Activated naive CD8-positive, alpha-beta T cell (primary cell): ENCODE measurements around the gene KLHL29.
"Not testable (repeated sequence)": the region's sequence is repeated elsewhere in the genome, so short reads cannot be mapped to it uniquely, and the experiment has no call there.

ENCODE experiments used
- H3K27ac Mint-ChIP-seq: one replicate; pipeline ENCODE4 v1.8.0; 2021; ENCODE audit warnings: mixed read lengths
- H3K27me3 Mint-ChIP-seq: one replicate; pipeline ENCODE4 v1.8.0; 2021; ENCODE audit warnings: mixed read lengths
- H3K36me3 Mint-ChIP-seq: one replicate; pipeline ENCODE4 v1.8.0; 2021; ENCODE audit warnings: mixed read lengths
- H3K4me1 Mint-ChIP-seq: one replicate; pipeline ENCODE4 v1.8.0; 2021; ENCODE audit warnings: low read depth, mixed read lengths
- H3K4me3 Mint-ChIP-seq: one replicate; pipeline ENCODE4 v1.8.0; 2021; ENCODE audit warnings: mild to moderate bottlenecking, mixed read lengths
- H3K9me3 Mint-ChIP-seq: one replicate; pipeline ENCODE4 v1.8.0; 2021; ENCODE audit warnings: low read depth, mixed read lengths

The KLHL29 gene

GRCh38 chr2:23712756-23713151 lies 327.8 kb downstream of the KLHL29 start:
- H3K27me3 Mint-ChIP-seq = no peaks in the 10 kb centered on the region
- H3K4me3 Mint-ChIP-seq = no peak overlapping the region
- H3K36me3 Mint-ChIP-seq = peaks cover 18% of the 10 kb centered on the region
- no peaks in the 10 kb centered on the region for H3K9me3 Mint-ChIP-seq
- no peaks in the 10 kb centered on the region for H3K4me1 Mint-ChIP-seq
- H3K27ac Mint-ChIP-seq = no peak overlapping the region

DNA sequence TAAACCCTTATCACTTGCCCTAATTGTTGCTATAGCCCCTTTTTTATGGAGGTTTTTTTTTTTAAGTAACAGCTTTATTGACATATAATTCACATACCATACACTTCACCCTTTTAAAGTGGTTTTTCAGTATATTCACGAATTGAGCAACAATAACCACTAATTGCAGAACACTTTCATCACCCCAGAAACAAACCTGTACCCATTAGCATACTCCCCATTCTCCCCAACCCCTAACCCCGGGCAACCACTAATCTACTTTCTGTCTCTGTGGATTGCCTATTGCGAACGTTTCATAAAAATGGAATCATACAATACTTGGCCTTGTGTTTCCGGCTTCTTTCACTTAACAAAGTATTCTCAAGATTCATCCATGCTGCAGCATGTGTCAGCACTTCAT lies 328.4 kb downstream of the KLHL29 start:
- H3K27me3 Mint-ChIP-seq = no peaks in the 10 kb centered on the region
- peaks cover 18% of the 10 kb centered on the region for H3K36me3 Mint-ChIP-seq
- no peaks in the 10 kb centered on the region for H3K4me1 Mint-ChIP-seq
- H3K27ac Mint-ChIP-seq = no peak overlapping the region
- no peak overlapping the region for H3K4me3 Mint-ChIP-seq
- no peaks in the 10 kb centered on the region for H3K9me3 Mint-ChIP-seq

DNA sequence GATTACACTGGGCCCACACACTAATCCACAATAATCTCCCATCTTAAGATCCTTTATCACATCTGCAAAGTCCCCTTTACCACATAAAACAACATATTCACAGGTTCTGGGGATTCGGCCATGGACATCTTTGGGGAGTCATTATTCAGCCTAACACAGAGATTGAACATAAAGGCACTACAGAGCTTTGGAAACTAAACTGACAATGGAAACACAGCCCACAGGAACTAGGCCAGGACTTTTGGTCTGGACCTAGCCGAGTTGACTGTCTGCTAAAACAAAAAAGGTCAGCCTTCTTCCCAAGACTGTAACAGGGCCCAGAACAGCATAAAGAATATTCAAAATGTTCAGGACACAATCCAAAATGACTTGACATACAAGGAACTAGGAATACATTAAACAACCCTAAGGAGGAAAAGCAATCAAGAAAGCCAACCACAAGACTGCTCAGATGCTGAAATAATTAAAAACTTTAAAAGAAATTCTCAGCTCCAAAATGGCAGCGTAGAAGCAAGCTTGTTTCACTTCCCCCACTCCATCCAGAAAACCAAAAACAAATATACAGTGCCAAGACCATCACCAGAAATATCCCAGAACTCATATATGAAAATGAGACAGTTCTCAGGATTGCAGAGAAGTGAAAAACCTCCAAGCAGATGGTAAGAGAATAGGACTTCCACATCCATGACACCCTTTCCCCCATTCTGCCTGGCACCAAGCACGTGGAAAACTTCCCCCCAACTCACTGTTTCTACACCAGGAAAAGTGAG lies 334.1 kb downstream of the KLHL29 start:
- H3K4me1 Mint-ChIP-seq = no peaks in the 10 kb centered on the region
- peaks cover 5% of the 10 kb centered on the region for H3K9me3 Mint-ChIP-seq
- no peak overlapping the region for H3K27ac Mint-ChIP-seq
- no peaks in the 10 kb centered on the region for H3K27me3 Mint-ChIP-seq
- H3K36me3 Mint-ChIP-seq = peaks cover 32% of the 10 kb centered on the region
- no peak overlapping the region for H3K4me3 Mint-ChIP-seq

DNA sequence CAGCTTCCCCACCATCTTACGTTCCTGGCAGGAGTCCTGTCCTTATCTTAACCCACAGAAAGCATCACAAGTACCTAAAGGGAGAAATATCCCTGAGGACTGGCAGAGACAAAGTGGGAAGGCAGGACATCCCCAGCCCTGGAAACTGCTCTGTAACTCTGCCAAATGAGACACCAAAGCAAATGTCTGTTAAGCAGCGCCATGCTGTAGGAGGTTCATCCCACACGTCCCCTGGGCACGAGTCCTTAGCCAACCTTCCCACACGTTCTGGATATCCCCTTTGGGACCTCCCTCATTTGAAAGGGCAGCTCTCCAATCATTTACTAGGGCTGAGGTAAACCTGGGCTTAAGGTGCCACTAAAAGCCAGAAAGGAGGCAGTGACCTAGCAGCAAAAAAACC lies 334.7 kb downstream of the KLHL29 start:
- H3K4me3 Mint-ChIP-seq = no peak overlapping the region
- peaks cover 35% of the 10 kb centered on the region for H3K36me3 Mint-ChIP-seq
- H3K4me1 Mint-ChIP-seq = no peaks in the 10 kb centered on the region
- H3K27ac Mint-ChIP-seq = no peak overlapping the region
- H3K9me3 Mint-ChIP-seq = peaks cover 5% of the 10 kb centered on the region
- no peaks in the 10 kb centered on the region for H3K27me3 Mint-ChIP-seq

DNA sequence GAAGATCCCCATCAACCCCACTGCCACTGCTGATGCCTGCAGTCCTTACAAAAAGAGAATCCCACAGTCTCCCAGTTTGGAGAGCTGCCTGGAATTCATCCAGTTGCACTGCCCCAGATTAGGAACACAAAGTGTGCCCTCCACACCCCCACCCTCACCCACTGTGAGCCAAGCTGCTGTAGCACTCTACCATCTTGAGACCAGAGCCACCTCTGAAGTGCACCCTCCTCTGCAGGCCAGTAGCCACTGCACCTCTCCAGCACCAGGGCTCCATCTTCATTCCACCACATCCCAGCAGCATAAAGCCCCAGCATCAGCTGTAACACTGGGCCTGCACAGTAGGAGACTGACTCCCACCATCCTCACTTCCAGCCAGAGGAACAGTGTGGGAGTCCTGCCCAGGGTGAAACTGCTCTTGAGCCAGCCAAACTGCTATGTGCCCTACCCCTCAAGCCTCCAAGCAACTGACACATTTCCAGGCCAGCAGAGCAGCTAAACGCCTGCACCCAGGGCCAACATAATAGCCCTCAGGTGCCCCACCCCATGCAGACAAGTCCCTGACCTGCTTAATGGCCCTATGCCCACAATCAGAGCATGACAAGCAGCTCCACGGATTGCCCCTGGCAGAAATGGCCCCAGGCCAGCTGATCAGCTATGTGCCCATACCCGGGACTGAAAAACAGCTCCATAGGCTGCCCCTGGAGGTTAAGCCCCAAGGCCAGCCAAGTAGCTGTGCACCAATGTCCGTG lies 335.9 kb downstream of the KLHL29 start:
- H3K36me3 Mint-ChIP-seq = peaks cover 44% of the 10 kb centered on the region
- no peak overlapping the region for H3K4me3 Mint-ChIP-seq
- no peaks in the 10 kb centered on the region for H3K4me1 Mint-ChIP-seq
- peaks cover 11% of the 10 kb centered on the region for H3K9me3 Mint-ChIP-seq
- no peaks in the 10 kb centered on the region for H3K27me3 Mint-ChIP-seq
- no peak overlapping the region for H3K27ac Mint-ChIP-seq

- H3K4me3 Mint-ChIP-seq = no peak overlapping the region
- no peak overlapping the region for H3K27ac Mint-ChIP-seq
- no peaks in the 10 kb centered on the region for H3K4me1 Mint-ChIP-seq
- H3K27me3 Mint-ChIP-seq = no peaks in the 10 kb centered on the region
- peaks cover 45% of the 10 kb centered on the region for H3K36me3 Mint-ChIP-seq
- peaks cover 11% of the 10 kb centered on the region for H3K9me3 Mint-ChIP-seq
Observed at GRCh38 chr2:23721454-23721826, 336.5 kb downstream of the KLHL29 start.

DNA sequence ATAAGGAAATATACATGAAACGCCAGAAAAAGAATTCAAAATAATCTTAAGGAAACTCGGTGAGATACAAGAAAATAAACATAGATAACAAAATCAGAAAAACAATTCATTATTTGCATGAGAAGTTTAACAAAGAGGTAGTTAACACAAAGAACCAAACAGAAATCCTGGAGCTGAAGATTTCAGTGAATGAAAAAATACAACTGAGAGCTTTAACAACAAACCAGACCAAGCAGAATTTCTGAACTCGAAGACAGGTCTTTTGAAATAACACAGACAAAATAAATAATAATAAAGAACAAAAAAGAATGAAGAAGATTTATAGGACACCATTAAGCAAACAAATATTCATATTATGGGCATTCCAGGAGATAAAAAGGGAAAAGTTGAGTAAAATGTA lies 337.3 kb downstream of the KLHL29 start:
- Mint-ChIP-seq H3K4me3 (no peak overlapping the region), H3K27ac (no peak overlapping the region), H3K9me3 (peaks cover 11% of the 10 kb centered on the region), H3K27me3 (no peaks in the 10 kb centered on the region), H3K4me1 (no peaks in the 10 kb centered on the region), H3K36me3 (peaks cover 46% of the 10 kb centered on the region)

- H3K4me3 Mint-ChIP-seq, H3K27ac Mint-ChIP-seq, H3K27me3 Mint-ChIP-seq, H3K4me1 Mint-ChIP-seq: not testable (repeated sequence)
- Mint-ChIP-seq H3K36me3 (peaks cover 51% of the 10 kb centered on the region), H3K9me3 (peaks cover 11% of the 10 kb centered on the region)
Observed at GRCh38 chr2:23723029-23723428, 338.1 kb downstream of the KLHL29 start.

- Mint-ChIP-seq H3K27me3 (no peaks in the 10 kb centered on the region), H3K4me3 (no peak overlapping the region), H3K4me1 (no peaks in the 10 kb centered on the region), H3K36me3 (peaks cover 36% of the 10 kb centered on the region), H3K27ac (no peak overlapping the region), H3K9me3 (no peaks in the 10 kb centered on the region)
Observed at GRCh38 chr2:23734416-23734815, 349.4 kb downstream of the KLHL29 start.

- peaks cover 33% of the 10 kb centered on the region for H3K36me3 Mint-ChIP-seq
- H3K4me1 Mint-ChIP-seq, H3K27me3 Mint-ChIP-seq, H3K27ac Mint-ChIP-seq, H3K9me3 Mint-ChIP-seq, H3K4me3 Mint-ChIP-seq: not testable (repeated sequence)
Observed at GRCh38 chr2:23736783-23737182, 351.8 kb downstream of the KLHL29 start.

DNA sequence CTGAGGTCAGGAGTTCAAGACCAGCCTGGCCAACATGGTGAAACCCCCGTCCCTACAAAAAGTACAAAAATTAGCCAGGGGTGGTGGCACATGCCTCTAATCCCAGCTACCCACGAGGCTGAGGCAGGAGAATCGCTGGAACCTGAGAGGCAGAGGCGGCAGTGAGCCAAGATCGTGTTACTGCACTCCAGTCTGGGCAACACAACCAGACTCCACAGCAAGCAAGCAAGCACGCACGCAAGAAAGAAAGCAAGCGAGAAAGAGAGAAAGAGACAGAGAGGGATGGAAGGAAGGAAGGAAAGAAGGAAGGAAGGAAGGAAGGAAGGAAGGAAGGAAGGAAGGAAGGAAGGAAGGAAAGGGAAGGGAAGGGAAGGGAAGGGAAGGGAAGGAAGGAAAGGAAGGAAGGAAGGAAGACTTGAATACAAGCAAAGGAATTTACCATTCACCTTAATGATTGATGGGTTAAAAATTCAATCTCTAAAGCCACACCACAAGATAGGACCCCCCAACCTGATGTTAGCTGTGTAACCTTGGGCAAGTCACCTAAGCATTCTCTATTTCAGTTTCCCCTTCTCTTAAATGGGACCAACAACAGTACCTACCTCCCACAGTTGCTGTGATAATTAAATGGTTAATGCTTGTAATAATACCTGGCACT lies 360.2 kb downstream of the KLHL29 start:
- H3K4me1 Mint-ChIP-seq = no peaks in the 10 kb centered on the region
- H3K27ac Mint-ChIP-seq = no peak overlapping the region
- peaks cover 10% of the 10 kb centered on the region for H3K36me3 Mint-ChIP-seq
- no peaks in the 10 kb centered on the region for H3K9me3 Mint-ChIP-seq
- no peak overlapping the region for H3K4me3 Mint-ChIP-seq
- no peaks in the 10 kb centered on the region for H3K27me3 Mint-ChIP-seq

DNA sequence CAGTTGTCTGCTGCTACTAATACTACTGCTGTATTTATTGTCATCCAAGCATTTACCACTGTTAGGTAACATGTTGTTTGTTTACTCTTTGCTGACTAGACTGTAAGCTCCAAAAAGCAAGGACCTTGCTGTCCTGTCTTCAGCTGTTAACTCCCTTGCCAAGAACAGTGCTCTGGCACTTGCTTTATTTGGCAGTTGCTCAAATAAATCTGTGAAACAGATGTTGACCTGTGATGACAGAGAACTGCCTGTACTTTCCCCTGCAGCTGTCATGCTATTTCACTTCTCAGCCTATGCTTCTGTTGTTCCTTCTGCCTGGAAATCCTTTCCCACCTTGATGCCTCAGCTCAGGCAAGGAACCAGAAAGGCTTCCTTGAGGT lies 360.7 kb downstream of the KLHL29 start:
- no peak overlapping the region for H3K4me3 Mint-ChIP-seq
- no peaks in the 10 kb centered on the region for H3K4me1 Mint-ChIP-seq
- H3K9me3 Mint-ChIP-seq = no peaks in the 10 kb centered on the region
- H3K27ac Mint-ChIP-seq = no peak overlapping the region
- no peaks in the 10 kb centered on the region for H3K27me3 Mint-ChIP-seq
- H3K36me3 Mint-ChIP-seq = peaks cover 12% of the 10 kb centered on the region

GRCh38 chr2:23746141-23746863 lies 361.3 kb downstream of the KLHL29 start:
- Mint-ChIP-seq H3K4me1 (no peaks in the 10 kb centered on the region), H3K27ac (peak overlapping the region; percentile 54), H3K27me3 (no peaks in the 10 kb centered on the region), H3K4me3 (no peak overlapping the region), H3K36me3 (peaks cover 10% of the 10 kb centered on the region), H3K9me3 (no peaks in the 10 kb centered on the region)

DNA sequence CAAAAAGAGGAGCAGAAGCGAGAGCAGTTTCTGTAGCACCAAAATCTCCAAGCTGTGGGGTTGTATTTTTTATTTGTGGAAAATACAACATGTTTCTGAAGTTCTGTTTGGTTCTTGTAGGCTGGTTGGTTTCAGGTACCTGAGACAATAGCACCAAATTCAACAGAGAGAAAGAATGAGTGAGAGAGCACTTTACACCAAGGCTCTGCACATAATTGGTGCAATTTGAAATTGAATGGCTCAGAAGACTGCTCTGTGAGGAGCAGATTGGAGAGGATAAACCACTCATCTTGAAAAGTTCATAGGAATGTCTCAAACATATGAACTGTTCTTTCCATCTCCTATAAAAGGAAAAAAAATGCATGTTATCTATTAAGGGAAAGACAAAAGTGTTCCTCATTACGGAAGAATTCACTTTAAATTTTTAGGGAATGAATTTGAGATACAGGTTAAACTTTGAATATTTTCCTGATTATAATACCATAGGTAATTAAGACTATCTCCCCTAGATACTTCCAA lies 366.8 kb downstream of the KLHL29 start:
- no peak overlapping the region for H3K27ac Mint-ChIP-seq
- H3K36me3 Mint-ChIP-seq = peaks cover 24% of the 10 kb centered on the region
- no peaks in the 10 kb centered on the region for H3K9me3 Mint-ChIP-seq
- no peaks in the 10 kb centered on the region for H3K27me3 Mint-ChIP-seq
- H3K4me3 Mint-ChIP-seq = no peak overlapping the region
- no peaks in the 10 kb centered on the region for H3K4me1 Mint-ChIP-seq
